ENCODE data around the gene MMD.
A peak's percentile ranks its signal among the peaks of the same experiment; 100 is the strongest.
"Not testable (repeated sequence)": the region's sequence is repeated elsewhere in the genome, so short reads cannot be mapped to it uniquely, and the experiment has no call there.

Gene MMD

DNA sequence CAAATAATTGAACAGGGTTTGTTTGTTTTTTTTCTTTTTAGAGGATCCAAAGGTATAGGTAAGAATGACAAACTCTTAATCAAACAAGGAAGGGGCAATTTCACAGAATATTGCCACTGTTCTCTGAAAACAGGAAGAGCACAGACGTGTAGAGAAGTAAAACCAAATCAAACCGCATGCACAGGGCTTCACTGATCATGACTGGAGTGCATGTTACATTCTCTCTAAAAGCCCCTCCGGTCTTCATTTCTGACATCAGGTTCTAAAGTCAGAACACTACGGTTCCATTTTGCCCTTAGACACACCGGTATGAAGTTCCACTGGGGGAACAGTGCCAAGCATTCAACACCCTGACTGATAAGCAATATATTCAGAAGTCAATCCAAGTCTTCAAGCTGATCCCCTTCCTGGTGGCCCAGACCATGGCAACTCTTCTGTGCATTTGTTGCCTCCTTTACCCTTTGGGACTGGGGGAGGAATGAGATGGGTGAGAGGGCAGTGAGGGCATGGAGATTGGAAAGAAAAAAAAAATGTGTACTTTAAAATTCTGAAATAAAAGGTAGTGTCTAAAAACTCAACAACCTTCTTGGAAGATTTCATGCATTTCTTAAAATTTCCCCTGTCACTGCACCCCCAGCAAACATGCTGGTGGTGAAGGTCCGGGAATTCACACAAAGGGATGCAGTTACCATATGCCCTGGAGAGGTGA is 1.4 kb downstream of the MMD start:
- DNase-seq (ENCODE audit: low spot score) = peak; percentile 65

- peak; percentile 32 for DNase-seq (ENCODE audit: low spot score)
Measured at GRCh38 chr17:55418369-55419268, 3.0 kb downstream of the MMD start.

DNA sequence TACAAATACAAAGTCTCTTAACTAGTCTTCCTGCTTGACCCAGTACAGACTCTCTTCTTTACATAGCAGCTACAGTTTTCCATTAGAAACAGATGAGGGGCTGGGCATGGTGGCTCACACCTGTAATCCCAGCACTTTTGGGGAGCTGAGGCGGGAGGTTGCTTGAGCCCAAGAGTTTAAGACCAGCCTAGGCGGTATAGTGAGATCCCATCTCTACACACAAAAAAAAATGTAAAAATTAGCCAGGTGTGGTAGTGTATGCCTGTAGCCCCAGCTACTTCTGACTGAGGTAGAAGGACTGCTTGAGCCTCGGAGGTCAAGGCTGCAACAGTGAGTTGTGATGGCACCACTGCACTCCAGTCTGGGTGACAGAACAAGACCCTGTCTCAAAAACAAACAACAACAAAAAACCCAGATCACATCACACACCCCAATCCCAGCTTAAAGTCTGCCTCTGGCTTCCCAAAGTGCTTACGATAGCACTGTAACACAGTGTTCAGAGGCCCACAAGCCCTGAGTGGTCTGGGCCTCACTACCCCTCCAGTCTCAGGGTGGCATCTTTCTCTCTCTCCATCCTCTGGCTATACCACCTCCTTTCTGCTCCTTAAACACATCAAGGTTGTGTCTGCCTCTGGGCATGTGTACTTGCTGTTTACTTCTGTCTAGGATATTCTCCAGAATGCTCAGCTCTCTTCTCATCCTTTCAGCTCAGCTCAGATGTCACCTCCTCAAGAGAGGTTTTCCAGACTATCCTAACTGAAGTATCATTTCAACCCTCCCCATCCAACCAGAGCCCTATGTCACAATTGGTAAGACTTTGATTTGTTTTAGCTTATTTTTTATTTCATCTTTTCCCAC is 4.0 kb downstream of the MMD start:
- DNase-seq (ENCODE audit: low spot score) = no peak

- no peak for DNase-seq (ENCODE audit: low spot score)
Measured at GRCh38 chr17:55416470-55417052, 5.1 kb downstream of the MMD start.

DNA sequence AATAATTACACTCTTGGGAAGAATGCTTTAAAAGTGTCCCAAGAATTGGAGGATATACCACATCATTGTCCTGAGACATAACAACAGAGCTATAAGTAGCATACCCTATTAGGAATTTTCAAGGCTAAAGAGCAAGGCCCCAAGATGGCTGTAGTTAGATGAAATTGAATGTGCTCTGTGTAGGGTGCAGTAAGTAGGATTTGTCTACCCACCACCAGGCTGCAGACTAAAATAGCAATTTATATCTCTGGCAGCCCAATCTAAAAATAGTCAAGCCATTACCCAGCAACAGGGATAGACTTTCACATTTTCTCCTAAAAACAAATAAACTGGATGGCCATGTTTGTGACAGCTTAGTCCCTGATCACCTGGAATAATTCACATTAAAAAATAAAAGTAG is 5.6 kb downstream of the MMD start:
- no peak for DNase-seq (ENCODE audit: low spot score)

DNA sequence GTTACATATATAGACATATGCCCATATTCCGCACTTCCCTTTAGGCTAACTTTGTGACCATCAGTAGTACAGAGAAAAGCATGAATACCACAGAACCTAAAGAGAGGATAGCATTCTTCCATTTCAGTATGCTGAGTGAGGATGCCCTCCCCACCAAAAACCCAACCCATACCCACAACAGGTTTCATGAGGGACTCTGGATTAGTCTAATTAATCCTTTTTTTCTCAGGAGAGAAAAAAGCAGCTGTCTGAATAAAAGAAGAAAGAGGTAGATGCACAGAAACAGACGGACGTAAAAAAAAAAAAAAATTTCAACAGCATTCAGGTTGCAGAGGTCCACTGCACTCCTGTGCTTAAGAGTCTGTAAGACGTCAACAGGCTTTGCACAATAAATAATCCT is 6.7 kb downstream of the MMD start:
- no peak for DNase-seq (ENCODE audit: low spot score)

GRCh38 chr17:55413825-55414489 is 7.7 kb downstream of the MMD start:
- no peak for DNase-seq (ENCODE audit: low spot score)

- no peak for DNase-seq (ENCODE audit: low spot score)
Measured at GRCh38 chr17:55411463-55411855, 10.2 kb downstream of the MMD start.

- DNase-seq (ENCODE audit: low spot score) = no peak
Measured at GRCh38 chr17:55410722-55411462, 10.7 kb downstream of the MMD start.

- DNase-seq (ENCODE audit: low spot score) = no peak
Measured at GRCh38 chr17:55409030-55409800, 12.4 kb downstream of the MMD start.

DNA sequence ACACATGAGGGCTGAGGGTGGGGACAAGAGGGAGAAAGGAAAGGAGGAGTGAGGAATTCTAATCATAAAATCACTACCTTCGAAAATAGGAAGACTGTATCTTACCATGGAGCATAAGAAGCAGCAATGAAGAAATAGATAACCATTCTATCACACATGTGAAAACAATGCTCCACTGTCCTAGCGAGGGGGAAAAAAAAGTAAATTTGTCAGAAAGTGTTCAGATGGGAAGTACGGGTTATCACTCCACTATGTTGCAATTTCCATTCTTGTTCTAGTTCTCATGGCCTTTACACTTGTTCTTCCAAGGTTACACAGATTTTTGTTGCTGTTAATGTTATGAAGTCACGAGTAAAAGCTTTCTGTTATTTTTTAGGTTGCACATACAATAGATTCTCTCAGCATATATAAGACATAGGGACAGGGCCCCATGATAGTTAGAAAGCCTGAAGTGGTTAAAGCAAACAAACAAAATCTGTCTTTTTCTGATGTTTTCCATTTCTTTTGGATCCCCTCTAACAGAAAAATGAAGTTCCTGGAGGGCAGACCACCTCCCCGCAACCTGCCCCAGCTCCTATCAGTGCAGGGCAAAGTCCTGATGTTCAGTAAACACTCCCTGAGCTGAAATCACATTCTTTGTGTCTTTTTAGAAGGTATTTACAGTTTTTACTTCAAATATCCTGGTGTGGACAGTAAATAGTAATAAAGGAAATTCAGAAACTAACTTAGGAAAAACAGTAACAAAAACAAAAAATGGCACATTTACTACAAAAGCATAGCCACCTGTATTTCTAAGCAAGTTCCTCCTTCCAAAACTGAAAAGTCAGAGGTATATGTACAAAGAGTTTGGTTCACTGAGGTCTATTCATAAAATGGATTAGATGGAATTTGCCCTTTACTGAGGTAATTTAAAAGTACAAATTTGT is 13.7 kb downstream of the MMD start:
- DNase-seq (ENCODE audit: low spot score) = no peak

DNA sequence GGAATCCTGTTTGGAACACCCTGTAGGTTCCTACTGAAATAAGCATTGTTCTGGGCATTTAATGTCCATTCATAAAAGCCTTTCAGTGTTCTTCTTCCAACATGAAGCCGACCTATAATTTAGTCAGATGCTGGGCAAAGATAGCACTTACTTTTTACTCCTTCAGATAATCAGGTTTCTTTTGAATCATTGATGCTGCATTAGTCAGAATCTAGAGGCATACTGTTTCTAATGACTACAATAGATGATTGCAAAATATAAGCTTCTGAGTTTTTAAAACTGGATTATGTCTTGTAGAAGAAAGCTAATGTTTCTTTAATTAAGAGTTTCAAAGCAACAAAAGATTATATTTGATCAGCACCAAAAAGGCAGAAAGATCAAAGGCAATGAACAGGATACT is 16.0 kb downstream of the MMD start:
- DNase-seq (ENCODE audit: low spot score) = no peak

GRCh38 chr17:55404197-55404596 is 17.4 kb downstream of the MMD start:
- DNase-seq (ENCODE audit: low spot score) = not testable (repeated sequence)

DNA sequence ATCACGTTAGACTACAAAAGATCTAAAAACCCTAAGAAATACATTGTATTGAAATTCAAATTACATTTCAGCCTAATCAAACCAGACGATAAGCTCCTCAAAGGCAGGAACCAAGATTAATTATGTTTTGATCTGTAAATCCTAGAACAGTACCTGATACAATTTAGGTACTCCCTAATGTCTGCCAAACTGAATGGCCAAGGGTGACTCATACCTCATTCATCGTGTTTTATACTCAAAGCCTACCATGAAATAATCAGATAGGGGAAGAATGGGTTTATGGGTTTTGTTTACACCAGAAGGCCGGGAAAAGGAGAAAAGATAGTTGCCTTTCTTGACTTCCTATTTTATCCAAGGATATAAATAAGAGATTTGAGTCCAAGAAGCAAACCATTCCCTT is 19.3 kb downstream of the MMD start:
- no peak for DNase-seq (ENCODE audit: low spot score)

- no peak for DNase-seq (ENCODE audit: low spot score)
Measured at GRCh38 chr17:55398689-55399088, 22.9 kb downstream of the MMD start.

DNA sequence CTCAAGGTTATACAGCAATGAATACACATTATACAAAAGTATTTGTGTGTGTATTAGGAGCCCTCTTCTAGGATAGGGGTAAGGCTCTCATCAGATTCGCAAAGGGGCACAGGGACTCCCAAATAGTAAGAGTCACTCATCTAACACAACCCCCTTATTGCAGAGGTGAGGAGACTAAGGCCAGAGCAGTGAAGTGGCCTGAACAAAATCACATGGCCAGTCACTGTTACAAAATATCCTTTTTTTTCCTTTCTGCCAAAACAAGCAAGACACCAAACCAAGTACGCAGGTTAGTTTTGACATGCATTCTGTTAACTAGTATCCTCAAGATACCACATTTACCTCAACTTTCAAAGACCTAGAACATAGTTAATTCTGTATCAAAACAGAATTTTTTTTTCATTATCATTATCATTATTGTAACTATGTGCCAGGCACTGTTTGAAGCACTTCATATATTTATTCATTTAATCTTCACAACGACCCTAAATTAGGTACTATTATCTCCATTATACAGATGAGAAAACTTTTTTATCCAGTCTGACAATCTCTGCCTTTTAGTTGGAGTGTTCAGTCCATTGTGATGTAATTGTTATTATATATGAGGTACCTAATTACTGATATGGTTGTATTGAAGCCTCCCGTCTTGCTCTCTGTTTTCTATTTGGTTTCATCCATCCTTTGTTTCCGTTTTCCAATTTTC is 25.7 kb downstream of the MMD start:
- no peak for DNase-seq (ENCODE audit: low spot score)

- DNase-seq (ENCODE audit: low spot score) = no peak
Measured at GRCh38 chr17:55394357-55395021, 27.1 kb downstream of the MMD start.
